HL-60 (cell line): ENCODE results near the gene LRRTM2.

Source experiments
- POLR2AphosphoS5 ChIP-seq: IDR thresholded peaks from 2 replicates; pipeline ENCODE4 v1.6.1; 2012; ENCODE audit warnings: low read depth
- TF ChIP-seq, protein P1 (sequence below): IDR thresholded peaks from one replicate; pipeline ENCODE4 v1.5.1; 2011; ENCODE audit warnings: low read length, control low read depth, inconsistent platforms; ENCODE audit not compliant: insufficient read depth

DNA sequence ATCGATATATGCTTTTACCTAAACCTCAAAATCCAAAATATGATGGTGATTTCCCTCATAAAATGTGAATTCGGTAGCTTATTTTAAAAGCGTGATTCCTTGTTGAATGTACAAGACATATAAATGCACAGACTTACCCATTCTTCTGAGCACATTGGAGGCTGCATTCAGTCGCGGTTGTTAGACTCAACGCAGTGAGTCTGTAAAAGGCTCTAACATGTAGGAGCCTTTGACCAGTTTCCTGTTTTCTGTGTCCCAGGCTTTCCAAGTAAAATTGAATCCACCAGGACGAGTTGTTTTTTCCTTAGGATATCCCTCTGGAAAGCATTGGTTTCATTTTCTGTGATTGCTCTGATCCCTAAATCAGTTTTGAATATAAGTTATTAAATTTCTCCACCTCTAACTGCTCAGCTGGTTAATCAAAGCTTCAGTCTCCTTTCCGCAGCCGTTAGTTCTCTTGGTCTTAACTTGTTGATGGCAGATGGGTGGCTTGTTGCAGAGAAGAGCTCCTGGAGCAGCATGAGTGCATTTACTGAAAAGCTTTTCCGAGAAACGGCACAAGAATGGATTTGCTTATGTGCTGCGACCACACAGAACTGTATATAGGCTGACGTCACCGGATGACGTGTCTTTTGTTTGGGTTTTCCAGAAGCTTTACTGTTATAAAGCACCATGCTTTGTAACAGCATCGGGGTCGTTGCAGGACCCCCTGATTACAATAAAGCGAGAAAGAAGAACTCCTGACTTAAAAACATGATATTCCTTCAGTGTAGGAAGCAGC lies at the start of gene LRRTM2:
- TF ChIP-seq, protein P1, sequence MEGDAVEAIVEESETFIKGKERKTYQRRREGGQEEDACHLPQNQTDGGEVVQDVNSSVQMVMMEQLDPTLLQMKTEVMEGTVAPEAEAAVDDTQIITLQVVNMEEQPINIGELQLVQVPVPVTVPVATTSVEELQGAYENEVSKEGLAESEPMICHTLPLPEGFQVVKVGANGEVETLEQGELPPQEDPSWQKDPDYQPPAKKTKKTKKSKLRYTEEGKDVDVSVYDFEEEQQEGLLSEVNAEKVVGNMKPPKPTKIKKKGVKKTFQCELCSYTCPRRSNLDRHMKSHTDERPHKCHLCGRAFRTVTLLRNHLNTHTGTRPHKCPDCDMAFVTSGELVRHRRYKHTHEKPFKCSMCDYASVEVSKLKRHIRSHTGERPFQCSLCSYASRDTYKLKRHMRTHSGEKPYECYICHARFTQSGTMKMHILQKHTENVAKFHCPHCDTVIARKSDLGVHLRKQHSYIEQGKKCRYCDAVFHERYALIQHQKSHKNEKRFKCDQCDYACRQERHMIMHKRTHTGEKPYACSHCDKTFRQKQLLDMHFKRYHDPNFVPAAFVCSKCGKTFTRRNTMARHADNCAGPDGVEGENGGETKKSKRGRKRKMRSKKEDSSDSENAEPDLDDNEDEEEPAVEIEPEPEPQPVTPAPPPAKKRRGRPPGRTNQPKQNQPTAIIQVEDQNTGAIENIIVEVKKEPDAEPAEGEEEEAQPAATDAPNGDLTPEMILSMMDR = no peak
- no peak for TF ChIP-seq POLR2AphosphoS5
